ENCODE data around the gene SH2D2A.

Gene SH2D2A

GRCh38 chr1:156823210-156823790 is 6.7 kb upstream of the SH2D2A start:
- DNase-seq (ENCODE audit: low read depth) = no peak

DNA sequence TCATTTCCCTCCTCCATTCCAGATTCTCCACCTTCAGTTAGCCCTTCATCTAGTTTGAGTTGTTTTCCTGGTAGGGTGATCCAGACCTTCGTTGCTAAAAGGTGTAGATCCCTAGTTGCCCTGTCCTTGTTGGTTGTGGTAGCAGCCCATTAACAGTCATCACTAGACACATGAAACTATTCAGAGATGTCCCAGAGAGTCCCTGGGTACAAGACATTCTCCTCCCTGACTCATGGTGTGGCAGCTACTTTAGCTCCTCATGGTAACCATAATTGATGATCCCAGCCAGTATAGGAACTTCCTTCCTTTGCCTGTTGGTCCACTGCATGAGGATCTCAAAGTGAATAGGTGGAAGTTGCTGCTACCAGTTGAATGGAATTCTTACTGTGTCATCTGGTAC is 6.0 kb upstream of the SH2D2A start:
- DNase-seq (ENCODE audit: low read depth) = no peak

- DNase-seq (ENCODE audit: low read depth) = peak; percentile 37
These were observed 5.2 kb upstream of the SH2D2A start for GRCh38 chr1:156821801-156822200.

DNA sequence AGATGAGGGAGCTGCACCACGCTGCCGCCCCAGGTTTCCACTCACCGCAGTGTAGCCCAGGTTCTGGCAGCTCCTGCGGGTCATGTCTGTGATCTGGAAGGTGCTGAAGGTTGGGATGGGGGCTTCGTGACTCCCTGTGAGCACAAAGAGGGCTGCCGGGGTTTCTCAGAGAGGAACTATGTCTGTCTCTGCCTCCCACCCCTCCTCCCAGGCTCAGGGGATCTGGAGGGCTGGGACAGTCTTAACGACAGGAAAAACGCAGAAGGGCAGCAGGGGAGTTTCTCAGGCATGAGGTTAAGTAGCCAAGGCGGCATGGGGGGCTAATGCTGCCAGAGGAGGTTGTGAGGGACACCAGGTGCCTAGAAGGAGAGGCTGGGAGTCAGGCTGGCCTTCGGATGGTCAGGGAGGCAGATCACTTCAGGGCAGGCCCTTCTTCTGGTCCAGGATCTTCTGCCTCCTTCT is 656 bp downstream of the SH2D2A start:
- no peak for DNase-seq (ENCODE audit: low read depth)

- DNase-seq (ENCODE audit: low read depth) = no peak
These were observed 1.3 kb downstream of the SH2D2A start for GRCh38 chr1:156815307-156815826.

- DNase-seq (ENCODE audit: low read depth) = no peak
These were observed 1.9 kb downstream of the SH2D2A start for GRCh38 chr1:156814571-156815260.

DNA sequence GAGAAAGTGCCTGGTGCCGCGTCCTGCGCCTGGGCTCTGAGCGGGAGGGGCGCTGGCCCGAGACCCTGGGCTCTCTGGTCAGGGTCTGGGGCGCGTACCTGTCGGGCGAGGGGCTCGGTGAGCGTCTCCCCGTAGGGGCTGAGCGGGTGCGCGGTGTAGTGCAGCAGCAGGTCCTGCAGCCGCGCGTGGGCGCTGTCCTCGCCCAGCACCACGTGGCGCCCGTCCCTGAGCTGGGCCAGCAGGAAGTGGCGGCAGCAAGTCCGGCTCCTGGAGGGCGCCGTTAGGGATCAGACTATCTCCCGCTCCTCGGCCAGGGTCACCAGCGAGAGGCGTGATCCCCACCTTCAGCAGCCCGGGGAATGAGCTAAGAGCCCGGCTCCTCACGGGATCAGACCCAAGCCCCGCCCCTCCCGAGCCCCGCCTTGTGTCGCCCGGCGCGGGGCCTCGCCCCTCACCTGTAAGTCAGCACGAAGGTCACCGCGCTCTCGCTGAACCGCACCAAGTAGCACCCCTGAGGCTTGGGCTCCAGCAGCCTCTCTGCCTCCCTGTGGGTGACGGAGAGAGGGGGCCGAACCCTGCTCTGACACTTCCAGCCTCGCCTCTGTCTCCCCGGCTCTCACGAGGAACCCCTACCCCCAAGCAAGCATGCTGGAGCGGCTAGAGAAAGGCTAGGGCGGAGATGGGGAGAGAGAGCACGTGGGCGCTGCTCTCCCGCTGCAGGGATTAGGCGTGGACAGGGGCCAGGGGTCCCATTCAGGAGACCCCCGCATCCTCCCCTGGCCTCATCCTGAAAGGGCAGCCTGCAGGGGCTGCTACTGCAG is 2.7 kb downstream of the SH2D2A start:
- DNase-seq (ENCODE audit: low read depth) = peak; percentile 75

GRCh38 chr1:156813298-156813697 is 3.4 kb downstream of the SH2D2A start:
- DNase-seq (ENCODE audit: low read depth) = no peak

GRCh38 chr1:156812293-156812990 is 4.2 kb downstream of the SH2D2A start:
- no peak for DNase-seq (ENCODE audit: low read depth)

GRCh38 chr1:156811168-156811567 is 5.5 kb downstream of the SH2D2A start:
- DNase-seq (ENCODE audit: low read depth) = no peak

DNA sequence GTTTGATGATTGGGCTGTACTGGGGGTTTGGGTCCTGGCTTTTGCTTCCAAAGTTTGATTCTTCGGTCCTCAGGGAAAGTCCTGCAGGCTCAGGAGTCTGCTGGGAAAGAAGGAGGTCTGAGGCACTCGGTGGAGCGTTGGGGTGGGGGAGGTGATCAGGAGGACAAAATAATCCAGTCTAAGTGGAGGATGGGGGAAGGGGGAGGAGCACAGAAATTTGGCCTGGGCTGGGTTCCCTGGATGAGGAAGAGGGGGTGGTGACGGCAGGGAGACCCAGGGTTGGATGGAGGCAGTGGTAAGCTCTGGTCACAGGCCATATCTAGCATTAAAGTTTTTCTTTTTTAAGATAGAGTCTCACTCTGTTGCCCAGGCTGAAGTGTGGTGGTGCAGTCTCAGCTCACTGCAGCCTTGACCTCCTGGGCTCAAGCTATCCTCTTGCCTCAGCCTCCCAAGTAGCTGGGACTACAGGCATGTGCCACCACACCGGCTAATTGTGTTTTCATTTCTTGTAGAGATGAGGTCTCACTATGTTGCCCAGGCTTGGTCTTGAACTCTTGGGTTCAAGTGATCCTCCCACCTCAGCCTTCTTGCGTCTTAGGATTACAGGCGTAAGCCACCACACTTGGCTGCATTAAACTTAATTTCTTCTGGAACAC is 6.8 kb downstream of the SH2D2A start:
- DNase-seq (ENCODE audit: low read depth) = no peak

- no peak for DNase-seq (ENCODE audit: low read depth)
These were observed 7.4 kb downstream of the SH2D2A start for GRCh38 chr1:156809281-156809680.

GRCh38 chr1:156808186-156809030 is 8.2 kb downstream of the SH2D2A start:
- DNase-seq (ENCODE audit: low read depth) = no peak

GRCh38 chr1:156807627-156808026 is 9.0 kb downstream of the SH2D2A start:
- no peak for DNase-seq (ENCODE audit: low read depth)

- no peak for DNase-seq (ENCODE audit: low read depth)
These were observed 9.9 kb downstream of the SH2D2A start for GRCh38 chr1:156806512-156807440.

DNA sequence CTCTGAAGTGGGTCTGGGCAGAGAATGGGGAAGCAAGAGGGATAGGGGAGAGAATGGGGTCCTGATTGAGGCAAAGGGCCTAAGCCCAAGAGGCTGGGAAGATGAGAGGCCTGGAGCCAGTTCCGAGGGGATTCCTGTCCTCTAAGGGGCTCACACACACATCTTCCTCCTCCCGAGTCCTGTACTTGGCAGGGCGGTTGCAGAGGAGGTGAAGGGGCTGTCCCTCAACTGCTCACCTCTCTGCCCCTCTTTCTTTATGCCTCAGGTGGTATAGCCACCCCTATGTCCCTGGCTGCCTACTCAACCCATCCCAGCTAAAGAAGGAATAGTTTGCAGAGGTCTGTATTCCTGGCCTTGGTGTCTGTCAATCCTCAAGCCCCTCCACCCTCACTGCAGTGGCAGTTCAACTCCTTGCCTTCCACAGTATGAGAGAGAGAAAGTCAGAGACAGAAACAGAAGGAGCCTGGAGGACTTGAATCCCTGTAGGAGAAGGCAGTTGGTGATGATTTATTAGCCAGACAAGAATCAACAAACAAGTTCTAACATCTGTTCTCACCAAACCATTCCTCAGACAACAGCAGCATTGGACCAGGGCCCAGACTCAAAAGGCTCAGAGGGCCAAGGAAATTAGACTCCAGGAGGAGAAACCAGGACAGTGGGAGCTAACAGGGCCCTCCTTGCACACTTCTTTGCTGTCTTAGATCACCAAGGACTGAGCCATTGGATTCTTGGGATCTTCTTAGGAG is 10.7 kb downstream of the SH2D2A start:
- no peak for DNase-seq (ENCODE audit: low read depth)

DNA sequence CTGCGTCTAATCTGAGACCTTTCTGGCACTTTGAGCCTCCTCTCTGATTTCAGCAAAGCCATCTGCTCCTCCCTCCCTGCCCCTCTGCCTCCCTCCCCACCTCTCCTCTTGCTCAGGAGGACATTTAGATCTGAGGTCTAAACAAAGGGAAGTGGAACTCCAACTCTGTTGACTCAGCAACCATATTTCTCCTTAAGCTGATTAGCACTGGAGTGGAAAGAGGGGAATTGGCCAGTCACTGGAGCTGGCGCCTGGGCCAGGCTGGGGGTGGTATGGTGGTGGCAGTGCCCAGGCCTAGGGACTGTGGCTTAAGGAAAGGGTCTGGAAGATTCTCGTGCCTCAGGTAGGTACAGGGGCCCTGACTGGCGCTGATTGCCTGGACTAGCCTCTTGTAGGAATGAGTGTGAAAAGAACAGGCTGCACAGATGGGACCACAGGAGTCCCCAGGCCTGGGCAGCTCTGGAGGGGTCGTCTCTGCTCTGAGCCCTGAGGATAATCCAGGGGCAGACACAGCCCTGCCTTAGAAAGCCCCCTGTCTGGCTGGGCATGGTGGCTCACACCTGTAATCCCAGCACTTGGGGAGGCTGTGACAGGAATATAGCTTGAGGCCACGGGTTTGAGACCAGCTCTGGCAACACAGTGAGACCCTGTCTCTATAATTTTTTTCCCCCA is 11.9 kb downstream of the SH2D2A start:
- no peak for DNase-seq (ENCODE audit: low read depth)

DNA sequence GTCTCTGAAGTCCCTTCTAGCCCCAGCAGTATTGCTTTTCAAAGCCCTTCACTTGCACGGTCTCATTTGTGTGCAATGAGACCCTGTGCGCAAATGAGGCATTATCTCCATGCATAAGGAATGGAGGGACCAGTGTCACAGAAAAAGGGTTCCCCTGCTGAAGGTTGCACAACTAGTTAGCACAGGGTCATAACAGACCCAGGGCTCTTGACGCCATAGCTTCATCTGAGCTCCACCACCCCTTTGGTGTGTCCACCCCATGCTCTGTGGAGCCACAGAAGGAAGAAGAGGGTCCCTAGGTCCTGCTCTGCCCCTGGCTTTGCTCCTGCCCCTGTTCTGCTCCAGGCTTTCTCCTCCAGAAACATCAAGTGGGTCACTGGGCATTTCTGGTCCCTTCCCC is 12.6 kb downstream of the SH2D2A start:
- no peak for DNase-seq (ENCODE audit: low read depth)

All from stimulated activated CD4-positive, alpha-beta T cell treated with anti-CD3 and anti-CD28 coated beads, Interleukin-2, amount 100 ng/mL, for 4 hours (primary cell).